ENCODE measurements around the gene FAM117B.

DNA sequence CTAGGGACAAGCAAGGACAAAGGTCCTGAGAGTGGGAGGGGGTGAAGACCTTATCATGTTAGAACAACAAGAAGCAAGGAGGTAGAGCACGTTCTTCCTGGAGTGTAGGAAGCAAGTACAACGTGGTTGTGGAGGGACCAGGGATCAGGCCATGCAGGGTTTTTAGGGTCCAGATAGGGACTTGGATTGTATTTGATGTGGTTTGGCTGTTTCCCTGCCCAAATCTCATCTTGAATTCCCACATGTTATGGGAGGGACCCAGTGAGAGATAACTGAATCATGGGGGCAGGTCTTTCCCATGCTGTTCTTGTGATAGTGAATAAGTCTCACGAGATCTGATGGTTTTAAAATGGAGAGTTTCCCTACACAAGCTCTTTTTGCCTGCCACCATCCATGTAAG, 183.6 kb downstream of the FAM117B start:
- TF ChIP-seq, protein P1, sequence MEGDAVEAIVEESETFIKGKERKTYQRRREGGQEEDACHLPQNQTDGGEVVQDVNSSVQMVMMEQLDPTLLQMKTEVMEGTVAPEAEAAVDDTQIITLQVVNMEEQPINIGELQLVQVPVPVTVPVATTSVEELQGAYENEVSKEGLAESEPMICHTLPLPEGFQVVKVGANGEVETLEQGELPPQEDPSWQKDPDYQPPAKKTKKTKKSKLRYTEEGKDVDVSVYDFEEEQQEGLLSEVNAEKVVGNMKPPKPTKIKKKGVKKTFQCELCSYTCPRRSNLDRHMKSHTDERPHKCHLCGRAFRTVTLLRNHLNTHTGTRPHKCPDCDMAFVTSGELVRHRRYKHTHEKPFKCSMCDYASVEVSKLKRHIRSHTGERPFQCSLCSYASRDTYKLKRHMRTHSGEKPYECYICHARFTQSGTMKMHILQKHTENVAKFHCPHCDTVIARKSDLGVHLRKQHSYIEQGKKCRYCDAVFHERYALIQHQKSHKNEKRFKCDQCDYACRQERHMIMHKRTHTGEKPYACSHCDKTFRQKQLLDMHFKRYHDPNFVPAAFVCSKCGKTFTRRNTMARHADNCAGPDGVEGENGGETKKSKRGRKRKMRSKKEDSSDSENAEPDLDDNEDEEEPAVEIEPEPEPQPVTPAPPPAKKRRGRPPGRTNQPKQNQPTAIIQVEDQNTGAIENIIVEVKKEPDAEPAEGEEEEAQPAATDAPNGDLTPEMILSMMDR (IDR thresholded peaks at IDR 0.05; ENCODE audit: low read depth, low read length, missing input control) = no peak
- TF ChIP-seq GABPA (IDR thresholded peaks at IDR 0.05 in 1 of 2, conservative IDR thresholded peaks at IDR 0.05 in 1 of 2) (no peak), EGR1 (IDR thresholded peaks at IDR 0.05; ENCODE audit: low read depth in 2 of 2) (no peak), RAD21 (IDR thresholded peaks at IDR 0.05) (no peak), TAF1 (conservative IDR thresholded peaks at IDR 0.05) (no peak), HNF4G (IDR thresholded peaks at IDR 0.05) (no peak), YY1 (IDR thresholded peaks at IDR 0.05) (no peak), NR2F2 (IDR thresholded peaks at IDR 0.05) (no peak)
- TF ChIP-seq, protein P2, sequence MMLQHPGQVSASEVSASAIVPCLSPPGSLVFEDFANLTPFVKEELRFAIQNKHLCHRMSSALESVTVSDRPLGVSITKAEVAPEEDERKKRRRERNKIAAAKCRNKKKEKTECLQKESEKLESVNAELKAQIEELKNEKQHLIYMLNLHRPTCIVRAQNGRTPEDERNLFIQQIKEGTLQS (IDR thresholded peaks at IDR 0.05) = no peak
